GM12801 (cell line): Measurements from ENCODE around the gene TEF.

Experiments used
- TF ChIP-seq, protein P1 (sequence below): IDR thresholded peaks from one replicate; pipeline ENCODE4 v1.5.1; 2011; ENCODE audit warnings: control low read depth; ENCODE audit not compliant: insufficient read length; ENCODE audit errors: extremely low read depth

TEF gene

DNA sequence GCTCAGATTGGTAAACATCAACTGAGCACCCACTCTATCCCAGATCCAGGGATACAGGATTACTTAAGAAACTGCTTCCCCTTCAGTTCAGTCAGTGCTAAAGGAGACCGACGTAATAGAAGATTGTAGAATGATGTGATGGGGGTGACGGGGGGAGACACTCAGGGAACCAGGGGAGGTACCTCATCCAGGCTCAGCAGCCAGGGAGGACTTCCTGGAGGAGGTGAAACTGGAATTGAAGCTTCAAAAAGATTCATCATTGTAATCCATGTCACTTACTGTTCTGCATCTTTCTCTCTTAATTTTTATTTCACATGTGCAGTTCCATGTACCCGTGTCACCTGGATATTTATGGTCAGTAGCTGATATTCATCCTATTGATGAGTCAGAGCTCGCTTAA, 19.1 kb upstream of the TEF start:
- TF ChIP-seq, protein P1, sequence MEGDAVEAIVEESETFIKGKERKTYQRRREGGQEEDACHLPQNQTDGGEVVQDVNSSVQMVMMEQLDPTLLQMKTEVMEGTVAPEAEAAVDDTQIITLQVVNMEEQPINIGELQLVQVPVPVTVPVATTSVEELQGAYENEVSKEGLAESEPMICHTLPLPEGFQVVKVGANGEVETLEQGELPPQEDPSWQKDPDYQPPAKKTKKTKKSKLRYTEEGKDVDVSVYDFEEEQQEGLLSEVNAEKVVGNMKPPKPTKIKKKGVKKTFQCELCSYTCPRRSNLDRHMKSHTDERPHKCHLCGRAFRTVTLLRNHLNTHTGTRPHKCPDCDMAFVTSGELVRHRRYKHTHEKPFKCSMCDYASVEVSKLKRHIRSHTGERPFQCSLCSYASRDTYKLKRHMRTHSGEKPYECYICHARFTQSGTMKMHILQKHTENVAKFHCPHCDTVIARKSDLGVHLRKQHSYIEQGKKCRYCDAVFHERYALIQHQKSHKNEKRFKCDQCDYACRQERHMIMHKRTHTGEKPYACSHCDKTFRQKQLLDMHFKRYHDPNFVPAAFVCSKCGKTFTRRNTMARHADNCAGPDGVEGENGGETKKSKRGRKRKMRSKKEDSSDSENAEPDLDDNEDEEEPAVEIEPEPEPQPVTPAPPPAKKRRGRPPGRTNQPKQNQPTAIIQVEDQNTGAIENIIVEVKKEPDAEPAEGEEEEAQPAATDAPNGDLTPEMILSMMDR, result no peak

DNA sequence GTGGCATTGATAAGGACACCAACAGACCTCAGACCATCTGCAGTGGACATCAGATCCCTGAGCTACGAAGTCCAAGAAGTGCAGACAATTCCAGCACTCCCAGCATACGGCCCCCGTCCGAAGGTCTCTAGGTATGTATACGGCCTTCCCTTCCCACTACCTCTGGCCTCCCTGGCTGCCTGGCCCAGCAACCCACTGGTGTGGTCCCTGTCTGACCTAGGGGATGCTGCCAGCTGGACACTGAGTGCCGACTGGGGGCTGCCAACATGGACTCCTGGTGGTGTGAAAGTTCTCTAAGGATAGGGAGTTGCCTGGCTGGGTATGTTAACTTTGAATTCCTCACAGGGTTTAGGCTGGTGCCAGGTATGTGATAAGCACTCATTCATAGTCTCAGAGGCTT, 17.5 kb upstream of the TEF start:
- TF ChIP-seq, protein P1, result no peak

DNA sequence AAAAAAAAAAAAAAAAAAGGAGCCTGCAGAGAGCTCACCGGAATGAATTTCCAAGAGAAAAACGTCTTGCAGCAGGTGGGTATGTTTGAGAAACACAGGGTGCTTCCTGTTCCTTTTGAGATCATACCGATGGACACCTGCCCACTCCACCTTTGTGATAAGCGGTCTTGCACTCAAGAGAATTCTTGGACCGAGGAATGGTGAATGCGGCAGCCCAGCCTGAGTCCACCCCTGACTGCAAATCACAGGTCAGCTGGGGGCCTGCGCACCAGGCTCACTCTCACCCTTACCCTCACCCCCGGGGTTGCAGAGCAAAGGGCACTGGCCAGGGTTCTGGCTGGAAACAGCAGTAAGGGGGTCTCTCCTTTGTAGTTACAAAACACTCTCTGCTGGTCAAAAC, 16.8 kb upstream of the TEF start:
- TF ChIP-seq, protein P1, result no peak

DNA sequence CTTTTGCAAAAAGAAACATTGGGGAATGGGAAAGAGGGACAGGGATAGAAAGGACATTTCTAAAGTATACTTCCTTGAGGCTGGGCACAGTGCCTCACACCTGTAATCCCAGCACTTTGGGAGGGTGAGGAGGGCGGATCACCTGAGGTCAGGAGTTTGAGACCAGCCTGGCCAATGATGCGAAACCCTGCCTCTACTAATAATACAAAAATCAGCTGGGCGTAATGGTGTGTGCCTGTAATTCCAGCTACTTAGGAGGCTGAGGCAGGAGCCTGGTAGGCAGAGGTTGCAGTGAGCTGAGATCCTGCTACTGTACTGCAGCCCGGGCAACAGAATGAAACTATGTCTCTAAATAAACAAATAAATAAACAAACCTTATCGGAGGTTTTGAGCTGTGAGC, 16.3 kb upstream of the TEF start:
- TF ChIP-seq, protein P1, result no peak

DNA sequence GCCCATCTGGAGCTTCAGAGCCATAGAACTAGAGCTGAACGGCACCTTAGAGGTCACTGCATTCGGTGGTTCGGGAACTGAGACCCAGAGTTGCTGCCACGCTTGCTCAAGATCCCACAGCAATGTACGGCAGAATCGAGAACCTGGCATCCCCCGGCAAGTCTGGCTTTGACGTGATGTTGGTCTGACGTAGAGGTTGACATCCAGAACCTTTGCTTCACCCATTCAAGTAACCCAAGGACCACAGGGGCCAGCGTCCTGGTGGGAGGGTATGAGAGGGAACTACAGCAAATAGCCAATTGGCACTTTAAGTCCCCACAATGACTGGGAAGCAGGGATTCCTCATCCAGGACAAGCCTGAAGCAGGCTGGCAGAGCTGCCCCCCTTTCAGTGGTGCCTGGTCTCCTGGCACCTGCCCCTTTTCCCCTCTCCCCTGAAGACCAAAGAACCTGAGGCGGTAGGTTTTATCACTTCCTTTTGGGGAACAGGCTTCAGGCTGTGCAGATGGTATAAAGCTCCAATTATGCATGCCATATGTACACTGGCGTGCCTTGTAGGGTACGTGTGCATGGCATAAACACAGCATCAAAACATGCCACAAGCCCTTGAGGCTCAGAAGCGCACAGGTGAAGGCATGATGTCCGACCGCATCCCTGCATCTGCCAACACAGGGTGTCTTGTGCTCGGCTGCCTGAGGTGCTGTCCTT, 15.3 kb upstream of the TEF start:
- TF ChIP-seq, protein P1, result no peak

DNA sequence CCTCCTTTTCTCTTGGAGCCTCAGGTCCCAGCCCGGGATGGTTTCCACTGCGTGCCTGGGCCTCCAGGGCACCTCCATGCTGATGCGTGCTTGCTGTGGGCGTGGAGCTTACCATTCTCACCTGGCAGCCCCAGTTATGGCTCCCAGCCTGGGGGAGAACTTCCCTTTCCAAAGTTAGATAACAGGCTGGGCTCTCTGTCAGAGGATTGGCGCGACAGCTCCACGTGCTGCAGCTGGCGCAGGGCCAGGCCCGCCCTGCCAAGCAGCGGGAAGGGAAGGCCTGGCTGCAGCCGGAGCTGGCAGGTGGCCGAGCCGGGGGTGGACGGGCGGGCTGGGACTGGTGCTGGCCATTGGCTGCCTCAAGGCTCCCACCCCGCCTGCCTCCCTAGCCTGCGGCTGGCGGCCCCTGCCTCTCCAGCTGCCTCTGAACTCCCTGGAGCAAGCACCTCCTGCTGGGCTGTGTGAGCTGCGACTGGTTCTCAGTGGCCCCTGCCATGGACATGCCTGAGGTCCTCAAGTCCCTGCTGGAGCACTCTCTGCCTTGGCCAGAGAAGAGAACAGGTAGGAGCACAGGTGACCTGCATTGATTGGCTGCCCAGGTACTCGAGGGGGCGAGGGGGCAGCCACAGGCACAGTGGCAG, 14.6 kb upstream of the TEF start:
- TF ChIP-seq, protein P1, result no peak

DNA sequence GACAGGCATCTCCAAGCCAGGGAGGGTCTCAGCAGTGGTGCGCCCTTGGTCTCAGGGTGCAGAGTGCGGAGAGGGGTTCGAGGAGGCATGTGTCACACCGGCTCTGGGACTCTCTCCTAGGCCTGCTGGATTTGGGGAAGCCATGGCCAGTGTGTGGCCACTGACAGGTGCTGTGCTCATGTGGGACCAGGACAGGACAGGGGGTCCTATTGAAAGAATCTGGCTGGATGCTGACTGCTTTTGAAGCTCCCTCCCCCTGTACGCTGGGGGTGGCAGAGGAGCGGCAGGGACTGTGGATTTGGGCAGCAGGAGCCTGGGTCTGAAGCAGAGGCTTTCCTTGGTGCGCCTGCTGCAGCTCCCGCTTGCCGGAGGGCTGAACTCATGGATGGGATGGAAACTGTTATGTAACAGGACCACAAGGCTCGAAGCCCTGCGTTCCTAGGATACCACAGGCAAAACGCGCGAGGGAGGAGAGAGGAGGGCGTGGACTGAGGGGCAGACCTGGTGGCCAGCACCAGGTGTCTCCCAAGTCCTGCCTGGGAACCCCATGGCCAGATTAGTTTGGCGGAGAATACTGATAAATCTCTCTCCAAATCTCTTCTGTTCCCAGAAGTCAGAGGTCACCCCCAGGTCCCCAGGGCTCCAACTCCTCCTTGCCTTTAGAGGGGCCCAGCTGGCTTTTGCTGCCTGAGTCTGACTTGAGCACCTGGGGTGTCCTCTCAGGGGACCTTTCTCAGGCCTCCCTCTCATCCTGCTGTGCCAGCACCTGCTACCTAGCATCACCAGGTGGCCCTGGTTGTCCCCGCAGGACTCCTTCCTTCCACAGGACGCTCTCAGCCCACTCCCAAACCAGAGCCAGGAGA, 13.8 kb upstream of the TEF start:
- TF ChIP-seq, protein P1, result no peak
